COLO668 (cell line): Measurements from ENCODE around the gene PRM3.

ENCODE experiments used
- DNase-seq: peaks from one replicate; lab custom pipeline; 2025; ENCODE audit not compliant: unreplicated experiment; lab: John Stamatoyannopoulos, UW

The PRM3 gene

DNA sequence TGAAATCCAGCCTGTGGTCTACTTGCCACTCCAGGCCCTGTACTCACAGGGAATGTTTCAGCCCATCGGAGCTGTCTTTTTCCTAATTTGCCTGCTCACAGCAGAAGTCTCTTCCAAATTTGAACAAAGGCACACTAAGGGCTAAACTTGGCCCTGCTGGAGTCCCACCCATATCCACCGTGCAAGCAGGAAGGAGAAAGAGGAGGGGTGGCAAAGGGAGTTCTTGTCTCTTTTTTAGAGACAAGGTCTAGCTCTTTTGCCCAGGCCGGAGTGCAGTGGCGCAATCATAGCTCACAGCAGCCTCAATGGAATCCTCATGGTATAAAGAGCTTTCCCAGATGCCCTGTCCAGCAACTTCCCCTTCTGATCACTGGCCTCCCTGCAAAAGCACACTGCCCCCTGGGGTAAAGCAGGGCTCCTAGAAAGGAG, 10.4 kb upstream of the PRM3 start:
- DNase-seq: no peak

DNA sequence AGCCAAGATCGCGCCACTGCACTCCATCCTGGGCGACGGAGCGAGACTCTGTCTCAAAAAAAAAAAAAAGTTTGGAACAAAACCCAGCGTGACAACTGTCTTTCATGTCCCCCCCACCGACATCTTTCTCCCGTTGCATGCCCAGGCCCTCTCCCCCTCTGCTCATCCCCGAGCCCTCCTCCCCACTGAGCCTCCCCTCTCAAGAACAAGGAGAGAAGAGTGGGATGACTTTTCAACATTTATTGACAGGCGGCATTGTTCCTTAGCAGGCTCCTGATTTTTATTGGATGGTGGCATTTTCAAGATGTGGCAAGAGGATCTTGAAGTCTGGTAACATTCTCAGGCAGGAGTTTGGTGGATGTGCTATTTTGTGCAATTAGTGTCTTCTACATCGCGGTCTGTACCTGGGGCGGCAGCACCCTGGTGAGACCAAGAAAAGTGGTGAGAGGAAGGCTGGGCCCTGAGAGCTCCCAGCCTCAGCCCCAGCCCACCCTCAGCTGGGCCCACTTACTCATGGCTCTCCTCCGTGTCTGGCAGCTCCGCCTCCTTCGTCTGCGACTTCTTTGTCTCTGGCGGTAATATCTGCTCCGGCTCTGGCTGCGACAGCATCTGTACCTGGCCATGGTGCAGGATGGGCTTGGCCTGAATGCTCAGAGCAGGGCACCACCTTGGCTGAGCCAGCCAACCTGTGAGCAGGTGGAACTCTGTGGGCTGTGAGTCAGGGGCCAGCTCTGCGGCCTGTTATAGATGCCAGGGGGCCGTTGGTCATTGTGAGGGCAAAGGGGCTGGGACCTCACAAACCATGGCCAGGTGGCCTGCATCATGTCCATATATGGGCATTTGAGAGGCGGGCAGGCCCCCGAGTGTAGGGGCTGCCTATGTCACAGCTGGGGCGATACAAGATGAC, 7.4 kb upstream of the PRM3 start, which contains the start of gene PRM1:
Gene PRM1, minus strand, starts transcription at position 715 of the 907 bp plus-strand sequence. Its CDS starts 92 bp downstream, at position 623.
- DNase-seq: no peak

DNA sequence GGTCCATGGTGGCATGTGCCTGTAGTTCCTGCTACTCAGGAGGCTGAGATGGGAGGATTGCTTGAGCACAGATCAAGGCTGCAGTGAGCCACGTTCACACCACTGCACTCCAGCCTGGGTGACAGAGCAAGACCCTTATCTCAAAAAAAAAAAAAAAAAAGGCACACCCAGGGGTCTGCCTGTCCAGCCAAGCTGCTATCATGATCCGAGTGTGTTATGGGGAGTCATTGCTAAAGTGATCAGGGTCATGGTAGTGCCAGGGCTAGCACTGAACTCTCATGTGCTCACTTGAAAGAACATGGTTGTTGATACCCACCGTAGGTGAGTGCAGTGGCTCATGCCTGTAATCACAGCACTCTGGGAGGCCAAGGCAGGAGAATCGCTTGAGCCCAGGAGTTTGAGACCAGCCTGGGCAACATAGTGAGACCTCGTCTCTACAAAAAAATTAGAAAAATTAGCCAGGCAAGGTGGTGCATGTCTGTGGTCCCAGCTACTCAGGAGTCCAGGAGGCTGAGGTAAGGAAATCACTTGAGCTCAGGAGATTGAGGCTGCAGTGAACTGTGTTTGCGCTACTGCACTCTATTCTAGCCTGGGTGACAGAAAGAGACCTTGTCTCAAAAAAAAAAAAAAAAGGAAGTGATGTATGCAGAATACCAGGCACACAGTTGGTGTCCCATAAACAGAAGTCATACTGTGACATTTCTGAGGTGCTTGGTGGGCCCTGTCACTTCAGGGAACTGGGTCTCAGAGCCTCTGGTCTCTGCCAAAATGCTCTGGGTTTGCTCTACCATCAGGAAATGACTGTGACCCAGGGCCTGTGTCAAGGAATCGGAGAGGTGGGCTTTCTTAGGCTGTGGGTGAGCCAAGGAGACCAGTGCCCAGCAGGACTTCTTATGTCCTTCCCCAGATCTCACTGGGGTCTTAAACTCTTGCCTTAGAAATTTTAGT, 5.5 kb upstream of the PRM3 start:
- DNase-seq: no peak

DNA sequence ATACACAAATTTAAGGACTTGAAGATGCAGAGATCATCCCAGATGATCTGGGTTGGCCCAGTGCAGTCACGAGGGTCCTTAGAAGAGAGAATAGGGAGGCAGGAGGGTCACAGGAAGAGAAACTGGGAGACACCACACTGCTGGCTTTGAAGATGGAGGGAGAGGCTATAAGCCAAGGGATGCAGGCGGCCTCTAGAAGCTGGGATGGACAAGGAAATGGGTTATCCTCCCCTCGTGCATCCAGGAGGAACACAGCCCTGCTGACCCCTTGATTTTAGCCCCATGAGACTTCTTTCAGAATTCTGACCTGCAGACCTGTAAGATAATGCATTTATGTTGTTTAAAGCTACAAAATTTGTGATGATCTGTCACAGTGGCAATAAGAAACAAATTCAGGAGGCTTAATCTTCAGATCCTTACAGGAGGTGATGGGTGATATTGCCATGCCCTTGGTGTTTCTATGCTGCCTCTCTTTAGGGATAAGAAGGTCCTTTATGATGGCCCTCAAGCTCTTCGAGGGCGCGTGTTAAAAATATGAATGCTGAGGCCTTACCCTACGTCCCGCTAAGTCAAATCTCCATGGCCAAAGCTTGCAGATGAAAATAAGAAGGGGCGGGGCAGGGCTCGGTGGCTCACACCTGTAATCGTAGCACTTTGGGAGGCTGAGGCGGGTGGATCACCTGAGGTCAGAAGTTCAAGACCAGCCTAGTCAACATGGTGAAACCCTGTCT, 4.3 kb upstream of the PRM3 start:
- DNase-seq: no peak

DNA sequence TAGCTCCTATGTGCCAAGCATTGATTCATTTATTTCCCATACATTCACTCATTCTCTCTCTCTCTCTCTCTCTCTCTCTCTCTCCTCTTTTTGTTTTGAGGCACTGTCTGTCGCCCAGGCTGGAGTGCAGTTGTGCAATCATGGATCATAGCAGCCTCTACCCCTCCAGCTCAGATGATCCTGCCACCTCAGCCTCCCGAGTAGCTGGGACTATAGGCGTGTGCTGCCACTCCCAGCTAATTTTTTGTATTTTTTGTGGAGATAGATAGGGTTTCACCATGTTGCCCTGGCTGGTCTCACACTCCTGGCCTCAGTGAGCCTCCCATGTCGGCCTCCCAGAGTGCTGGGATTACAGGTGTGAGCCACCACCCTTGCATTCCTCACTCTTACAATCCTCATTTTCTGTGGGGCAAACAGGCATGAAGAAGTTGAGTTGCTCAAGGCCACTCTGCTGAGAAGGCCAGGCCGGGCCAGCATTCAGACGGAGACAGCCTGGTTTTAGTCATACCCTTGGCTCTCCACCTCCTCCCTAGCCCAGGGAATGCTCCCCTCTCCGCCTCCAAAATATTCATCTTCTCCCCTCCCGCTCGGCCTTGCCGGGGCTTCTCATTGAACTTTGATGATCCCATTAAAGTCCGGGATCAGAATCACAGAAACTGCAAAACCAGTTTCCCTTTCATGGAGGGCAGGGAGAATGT, 3.6 kb upstream of the PRM3 start:
- no peak for DNase-seq

DNA sequence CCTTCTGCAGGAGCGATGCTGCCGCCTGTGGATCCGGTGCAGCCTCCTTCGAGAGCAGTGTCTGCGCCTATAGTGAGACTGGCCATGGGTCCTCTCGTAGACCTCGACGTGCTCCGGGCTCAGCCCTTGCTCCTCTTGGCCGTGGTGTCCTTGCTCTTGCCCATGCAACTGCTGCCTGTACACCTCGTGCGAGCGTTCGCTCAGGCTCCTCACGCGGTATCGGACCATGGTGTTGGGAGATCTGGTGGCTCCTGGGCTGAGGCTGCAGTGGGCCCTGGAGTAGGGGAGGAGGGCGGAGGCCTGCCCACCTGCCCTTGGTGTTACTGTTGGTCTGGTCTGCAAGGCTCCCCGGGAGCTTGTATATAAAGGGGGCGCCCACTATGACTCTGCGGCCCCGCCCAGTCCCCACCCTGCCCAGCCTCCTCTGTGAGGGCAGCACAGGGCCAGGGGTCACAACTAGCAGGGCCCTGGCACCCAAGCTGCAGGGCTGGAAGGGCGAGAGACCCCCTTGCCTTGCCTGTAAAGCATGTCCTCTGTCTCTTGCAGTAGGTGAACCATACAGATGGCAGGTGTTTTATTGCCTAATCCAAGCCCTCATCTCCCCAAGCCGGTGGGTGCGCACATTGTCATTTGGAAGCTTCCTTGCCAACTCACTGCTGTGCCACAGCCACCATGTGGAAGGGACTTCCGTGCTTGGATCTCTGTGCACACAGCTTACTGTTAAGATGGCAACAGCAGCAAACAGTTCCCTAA, 2.9 kb upstream of the PRM3 start, which contains the start of gene PRM2:
Gene PRM2, minus strand, starts transcription at position 338 of the 753 bp plus-strand sequence. Its CDS starts 110 bp downstream, at position 228.
- DNase-seq: no peak

DNA sequence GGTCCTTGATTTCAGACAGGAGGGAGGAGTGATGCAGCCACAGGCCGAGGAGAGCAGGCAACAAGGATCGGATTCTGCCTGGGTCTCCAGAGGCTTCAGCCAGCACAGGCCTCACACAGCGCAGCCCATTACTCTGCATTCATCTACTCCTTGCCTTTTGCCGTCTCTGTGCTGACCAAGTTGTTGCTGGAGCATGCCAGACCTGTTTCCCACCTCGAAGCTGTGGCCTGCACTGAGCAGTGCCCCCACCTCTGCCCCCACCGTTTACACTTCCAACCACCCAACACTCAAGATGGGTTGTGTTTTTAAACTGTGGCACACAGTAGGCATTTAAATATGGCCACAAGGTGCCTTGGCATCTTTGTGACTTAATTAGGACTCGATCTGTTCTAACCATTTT, 1.5 kb upstream of the PRM3 start:
- no peak for DNase-seq

DNA sequence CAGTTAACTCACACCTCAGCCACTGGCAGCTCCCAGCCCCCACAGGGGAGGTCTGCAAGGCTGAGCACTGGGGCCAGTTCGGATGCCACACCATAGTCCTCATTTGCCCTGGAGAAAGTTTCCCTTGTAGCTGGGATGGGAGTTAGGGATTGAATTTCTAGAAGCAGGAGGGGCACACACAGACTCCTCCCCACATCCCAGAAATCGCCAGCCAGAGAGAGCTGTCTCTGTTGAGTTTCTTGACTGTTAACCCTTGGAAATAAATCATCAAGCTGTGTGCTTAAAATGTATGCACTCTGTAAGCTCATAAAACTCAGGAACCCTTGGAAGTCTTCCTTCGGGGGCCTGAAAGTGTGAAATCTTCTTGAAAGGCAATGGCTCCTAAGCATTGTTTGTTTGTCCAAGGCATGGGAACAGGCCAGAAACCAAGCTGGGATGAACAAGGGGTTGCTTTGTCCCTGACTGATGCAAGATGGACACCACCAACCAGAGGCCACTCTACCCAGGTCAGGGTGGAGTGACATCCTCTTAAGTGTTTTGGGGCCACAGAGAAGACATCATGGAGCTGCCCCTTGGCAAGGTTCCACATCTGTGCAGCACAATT, 394 bp upstream of the PRM3 start:
- DNase-seq: no peak

DNA sequence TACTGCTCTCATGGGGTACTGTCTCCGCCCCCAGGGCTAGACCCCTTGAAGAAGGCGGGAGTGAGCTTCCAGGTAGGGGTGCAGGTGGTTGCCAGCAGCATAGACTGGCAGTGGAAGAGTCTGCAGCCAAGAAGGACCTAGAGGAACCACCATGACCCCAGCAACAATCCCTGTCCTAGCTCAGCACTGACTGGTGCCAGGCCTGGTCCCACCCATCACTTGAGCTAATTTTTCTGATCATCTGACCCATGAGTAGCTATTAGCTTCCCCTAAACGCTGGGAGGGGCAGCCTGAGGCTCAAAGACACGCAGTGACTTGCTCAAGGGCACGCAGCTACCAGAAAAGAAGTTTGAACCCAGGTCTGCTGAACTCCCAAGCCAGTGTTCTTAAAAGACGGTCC, 945 bp downstream of the PRM3 start:
- no peak for DNase-seq

DNA sequence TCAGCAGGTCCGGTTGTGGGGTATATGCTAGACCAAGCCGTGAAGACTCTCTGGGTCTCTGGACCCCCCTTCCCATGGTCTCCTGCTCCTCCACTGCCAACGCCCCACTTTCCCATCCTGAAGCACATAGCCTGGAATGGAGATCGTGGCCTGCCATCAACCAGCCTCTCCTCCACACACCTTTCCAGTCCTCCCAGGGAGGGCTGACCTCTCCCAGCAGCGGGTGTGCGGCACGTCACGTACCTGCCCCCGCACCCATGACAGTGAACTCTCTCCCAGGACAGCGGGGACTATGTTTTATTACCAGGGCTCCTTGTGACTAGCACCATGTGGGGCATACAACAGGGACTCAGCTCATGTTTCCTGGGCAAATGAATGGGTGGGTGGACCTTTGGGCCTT, 1.8 kb downstream of the PRM3 start:
- DNase-seq: no peak

DNA sequence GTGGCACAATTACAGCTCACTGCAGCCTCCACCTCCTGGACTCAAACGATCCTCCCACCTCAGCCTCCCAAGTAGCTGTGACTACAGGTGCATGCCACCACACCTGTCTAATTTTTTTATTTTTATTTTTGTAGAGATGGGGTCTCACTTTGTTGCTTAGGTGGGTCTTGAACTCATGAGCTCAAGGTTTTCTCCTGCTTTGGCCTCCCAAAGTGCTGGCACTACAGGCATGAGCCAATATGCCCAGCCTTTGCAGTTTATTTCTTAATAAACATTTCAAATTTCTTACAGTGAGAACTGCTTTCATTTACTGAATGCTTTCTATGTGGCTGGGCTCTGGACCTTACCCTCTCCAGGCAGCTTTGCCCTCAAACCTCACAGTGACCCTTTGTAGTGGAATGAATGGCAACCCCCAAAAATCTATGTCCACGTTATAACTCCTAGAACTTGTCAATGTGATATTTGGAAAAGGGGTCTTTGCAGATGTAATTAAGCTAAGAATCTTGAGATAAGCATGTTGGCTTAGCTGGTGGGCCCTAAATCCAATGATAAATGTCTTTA, 2.7 kb downstream of the PRM3 start:
- DNase-seq: no peak

DNA sequence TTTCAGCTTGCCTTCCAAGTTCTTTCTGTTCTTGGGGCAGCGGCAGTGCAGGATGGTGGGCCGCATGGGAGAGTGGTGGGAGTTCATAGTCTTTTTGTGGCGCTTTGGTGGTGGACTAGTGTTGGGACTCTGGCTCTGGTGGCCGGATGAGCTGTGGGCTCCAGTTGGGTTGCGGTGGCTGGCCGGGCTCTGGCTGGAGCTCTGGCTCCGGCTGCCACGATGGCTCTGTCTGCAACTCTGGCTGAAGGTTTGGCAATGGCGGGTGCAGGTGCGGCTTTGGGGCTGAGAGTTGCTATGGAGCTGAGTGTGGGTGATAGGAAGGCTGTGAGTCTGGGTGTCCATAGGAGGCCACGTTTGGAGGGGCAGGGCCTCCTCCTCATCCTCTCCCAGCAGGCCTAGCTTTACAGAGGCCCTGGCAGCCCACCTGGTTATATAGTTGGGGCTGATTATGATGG, 4.5 kb downstream of the PRM3 start, which contains the start of gene TNP2:
Gene TNP2, minus strand, starts transcription at position 405 of the 455 bp plus-strand sequence. Its CDS starts 63 bp downstream, at position 342.
- DNase-seq: no peak

DNA sequence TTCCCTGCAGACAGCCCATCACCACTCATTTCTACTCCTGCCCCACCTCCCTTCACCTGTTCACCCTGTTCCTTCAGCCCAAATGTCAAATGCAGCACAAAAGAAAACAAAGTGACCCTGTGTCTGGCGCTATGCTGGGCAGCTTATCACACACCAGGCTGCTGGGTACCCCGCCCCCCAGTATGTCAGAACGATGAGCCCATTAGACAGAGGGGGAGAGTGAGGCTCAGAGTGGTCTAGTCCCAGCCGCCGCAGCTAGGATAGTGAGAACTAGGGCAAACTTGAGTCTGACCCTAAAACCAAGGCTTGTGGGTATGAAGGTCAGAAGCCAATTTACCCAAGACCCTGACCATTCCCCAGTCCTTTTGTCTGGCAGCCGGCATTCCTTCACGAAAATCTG, 8.3 kb downstream of the PRM3 start:
- no peak for DNase-seq

DNA sequence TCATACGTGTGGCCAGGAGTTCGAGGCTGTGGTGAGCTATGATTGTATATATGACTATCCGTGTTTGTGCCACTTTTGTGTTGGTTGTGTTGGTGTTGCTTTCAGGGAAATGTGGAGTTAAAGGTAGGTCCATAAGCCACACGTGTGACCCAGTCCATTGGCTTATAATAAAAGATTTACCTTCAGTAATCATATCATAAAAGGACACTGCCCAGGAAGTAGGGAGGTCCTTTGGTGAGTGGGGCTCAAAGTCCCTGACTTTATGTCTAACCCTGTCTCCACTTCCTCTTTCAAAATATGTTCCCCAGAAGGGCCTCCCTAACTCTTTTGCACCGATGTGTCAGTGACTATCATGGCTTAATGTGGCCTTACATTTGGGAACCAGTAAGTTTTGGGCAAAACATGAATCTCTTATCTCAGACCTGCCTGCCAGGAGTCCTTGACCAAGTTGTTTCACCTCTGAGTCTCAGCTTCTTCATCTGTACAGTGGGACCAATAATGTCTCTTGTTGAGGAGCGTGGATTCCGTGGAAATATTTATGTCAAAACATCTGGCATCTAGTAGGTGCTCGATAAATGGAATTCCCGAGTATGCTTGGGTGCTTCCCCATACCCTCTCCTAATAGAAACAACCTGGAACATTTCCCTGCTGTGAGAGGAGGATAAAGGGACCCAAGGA, 9.1 kb downstream of the PRM3 start:
- DNase-seq: no peak

DNA sequence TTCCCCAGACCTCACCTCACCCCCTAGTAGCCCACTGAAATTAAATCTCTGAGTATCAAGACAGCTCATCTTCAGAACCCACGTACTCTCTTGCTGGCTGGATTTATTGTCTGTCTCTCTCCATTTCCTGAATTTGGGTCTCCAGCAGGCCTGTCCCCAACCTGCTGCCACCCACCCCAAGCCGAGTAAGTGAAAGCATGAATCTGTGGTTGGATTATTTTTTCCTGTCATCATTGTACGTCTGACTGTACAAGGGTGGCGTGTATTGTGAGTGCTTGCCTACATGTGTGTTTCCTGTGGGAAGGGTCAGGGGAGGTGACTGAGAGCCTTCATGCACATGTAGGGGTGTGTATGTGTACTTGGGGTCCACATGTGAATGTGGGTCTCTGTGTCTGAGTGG, 9.7 kb downstream of the PRM3 start:
- no peak for DNase-seq

DNA sequence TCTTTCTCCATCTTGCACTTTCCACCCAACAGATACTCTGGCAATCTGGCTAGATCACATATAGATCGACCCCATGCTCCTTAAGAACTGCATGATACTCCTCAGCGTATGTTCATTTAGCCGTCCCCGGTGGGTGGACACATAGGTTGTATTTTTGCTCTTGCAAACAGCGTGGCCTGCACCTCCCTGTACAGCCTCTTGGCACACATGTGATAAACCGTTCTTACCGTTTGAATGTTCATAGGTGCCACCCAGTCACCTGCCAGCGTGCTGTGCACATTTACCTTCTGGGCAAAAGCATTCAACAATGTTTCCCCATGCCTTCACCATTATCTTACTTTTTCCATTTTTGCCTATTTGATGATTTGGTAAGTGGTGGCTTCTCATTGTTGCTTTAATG, 10.5 kb downstream of the PRM3 start:
- DNase-seq: no peak

DNA sequence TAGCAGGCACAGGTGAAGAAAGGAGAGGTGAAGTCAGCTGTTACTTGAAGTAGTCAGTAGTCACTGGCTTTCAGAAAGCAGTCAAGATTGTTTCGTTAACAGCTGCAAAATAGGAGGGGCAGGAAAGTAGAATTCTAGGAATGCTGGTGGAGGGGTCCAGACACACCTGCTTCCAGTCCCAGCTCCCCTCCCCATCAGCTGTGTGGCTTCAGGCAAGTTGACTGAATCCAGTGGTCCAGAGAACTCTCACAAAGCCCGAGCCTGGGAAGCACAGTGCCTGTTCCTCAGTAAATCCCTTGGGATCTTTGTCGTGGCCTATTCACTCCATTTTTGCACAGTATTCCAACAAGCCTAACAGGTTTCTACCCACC, 12.8 kb downstream of the PRM3 start:
- DNase-seq: no peak
